Vagina (tissue), 2 donors: ENCODE results near the gene PSME3IP1.

ENCODE experiments used
- CTCF ChIP-seq, 3 experiments: fragments of 450-650 bp in 2 of 3; fragments of 200-600 bp in 1 of 3; sonication (generic) in 1 of 3; IDR thresholded peaks; one replicate each; pipeline ENCODE4 v1.5.1; 2017 to 2019; ENCODE audit warnings: antibody characterized with exemption in 3 of 3, mild to moderate bottlenecking in 2 of 3, moderate library complexity in 2 of 3
- POLR2A ChIP-seq, 2 donors: fragments of 450-650 bp; IDR thresholded peaks; one replicate each; pipeline ENCODE4 v1.6.1; 2017; ENCODE audit warnings: antibody characterized with exemption in 2 of 2, mild to moderate bottlenecking in 2 of 2, moderate library complexity in 2 of 2
- POLR2AphosphoS5 ChIP-seq, 2 donors: sonication (generic); formaldehyde crosslinking; IDR thresholded peaks; one replicate each; pipeline ENCODE4 v1.9.0; 2017; ENCODE audit warnings: antibody characterized with exemption in 2 of 2, mild to moderate bottlenecking in 2 of 2, low read depth in 1 of 2; ENCODE audit not compliant: insufficient read depth in 1 of 2

GRCh38 chr16:57153841-57154240 is 32.0 kb downstream of the PSME3IP1 start:
- no peak for TF ChIP-seq CTCF (IDR thresholded peaks at IDR 0.05)
- TF ChIP-seq POLR2AphosphoS5 (IDR thresholded peaks at IDR 0.05; ENCODE audit: insufficient read depth in 1 of 2, low read depth in 1 of 2) = no peak
- TF ChIP-seq POLR2A (IDR thresholded peaks at IDR 0.05) = no peak
